Activated CD8-positive, alpha-beta T cell treated with anti-CD3 and anti-CD28 coated beads for 36 hours (primary cell): ENCODE data around the gene MPP7. TPM values are rescaled to one million over a fixed set of nuclear protein-coding genes. Genes with fewer than 3 reads are reported as not detected.

Experiments
- ATAC-seq: fragments of 200-7000 bp; cut with Tn5 transposase; one replicate; pipeline ENCODE4 v1.10.0; 2021; ENCODE audit warnings: mild to moderate bottlenecking, moderate library complexity
- CTCF ChIA-PET: fragments of 350-600 bp; sonication (Branson Sonifier 250); formaldehyde crosslinking; loops from one replicate; lab custom pipeline; 2021; ENCODE audit warnings: antibody characterized with exemption; lab: Charles Lee
- POLR2A ChIA-PET: fragments of 350-600 bp; sonication (Branson Sonifier 250); formaldehyde crosslinking; loops from one replicate; lab custom pipeline; 2021; ENCODE audit warnings: antibody characterized with exemption; lab: Charles Lee
- DNase-seq: peaks from one replicate; pipeline ENCODE4 v3.0.0-alpha.2; 2020
- H3K27ac Mint-ChIP-seq: one replicate; pipeline ENCODE4 v1.8.0; 2021; ENCODE audit warnings: mild to moderate bottlenecking, mixed read lengths
- H3K27me3 Mint-ChIP-seq: one replicate; pipeline ENCODE4 v1.8.0; 2021; ENCODE audit warnings: mixed read lengths
- H3K36me3 Mint-ChIP-seq: one replicate; pipeline ENCODE4 v1.8.0; 2021; ENCODE audit warnings: low read depth, mixed read lengths
- H3K4me1 Mint-ChIP-seq: one replicate; pipeline ENCODE4 v1.8.0; 2021; ENCODE audit warnings: low read depth, mixed read lengths
- H3K4me3 Mint-ChIP-seq: one replicate; pipeline ENCODE4 v1.8.0; 2021; ENCODE audit warnings: mild to moderate bottlenecking, moderate library complexity, mixed read lengths
- H3K9me3 Mint-ChIP-seq: one replicate; pipeline ENCODE4 v1.8.0; 2021; ENCODE audit warnings: mixed read lengths
- CTCF ChIP-seq: fragments of 200-600 bp; IDR thresholded peaks from one replicate; pipeline ENCODE4 v1.8.0; 2022; ENCODE audit warnings: antibody characterized with exemption, mild to moderate bottlenecking
- intact Hi-C: fragments of 100-400 bp; cut with micrococcal nuclease; formaldehyde crosslinking; loops from one replicate; pipeline ENCODE4 v1.10.0; 2022
- total RNA-seq, 2 experiments: library from RNA; stranded (reverse); gene quantifications; one replicate each; pipeline ENCODE4 v1.2.3, GENCODE V29; 2021

MPP7 gene
- total RNA-seq, 2 experiments from 2014 or later, result 12.6 to 14.3 TPM

- Mint-ChIP-seq H3K4me1 (peaks cover 26% of the 10 kb centered on the region), H3K9me3 (no peaks in the 10 kb centered on the region), H3K27me3 (no peaks in the 10 kb centered on the region), H3K27ac (no peak overlapping the region), H3K36me3 (peaks cover 7% of the 10 kb centered on the region), H3K4me3 (no peak overlapping the region)
- no peak for DNase-seq
- CTCF ChIA-PET, result interaction anchor here (0.7 to 1.8 kb wide), 2 partner anchors 23 to 25 kb away, joined by 3 to 4 read pairs; no protein-coding TSS in a partner anchor
- intact Hi-C loops, result no loop called here
- no peak for TF ChIP-seq CTCF
- ATAC-seq, result no peak
- POLR2A ChIA-PET, result interaction anchor here (0.7 kb wide), 1 partner anchor 679 kb away, joined by 3 read pairs; no protein-coding TSS in a partner anchor
Measured at GRCh38 chr10:28273343-28273742, 29.5 kb downstream of the MPP7 start.

- Mint-ChIP-seq H3K9me3 (no peaks in the 10 kb centered on the region), H3K4me3 (no peak overlapping the region), H3K36me3 (peaks cover 5% of the 10 kb centered on the region), H3K27ac (no peak overlapping the region), H3K27me3 (no peaks in the 10 kb centered on the region), H3K4me1 (peaks cover 25% of the 10 kb centered on the region)
- ChIA-PET POLR2A (no interaction called here), CTCF (interaction anchor here (1.1 to 2.7 kb wide), 3 partner anchors 19 to 124 kb away, joined by 3 to 6 read pairs (median 4); no protein-coding TSS in a partner anchor)
- intact Hi-C loops, result no loop called here
- no peak for DNase-seq
- ATAC-seq, result no peak
- TF ChIP-seq CTCF, result no peak
Measured at GRCh38 chr10:28269842-28270456, 32.9 kb downstream of the MPP7 start.

DNA sequence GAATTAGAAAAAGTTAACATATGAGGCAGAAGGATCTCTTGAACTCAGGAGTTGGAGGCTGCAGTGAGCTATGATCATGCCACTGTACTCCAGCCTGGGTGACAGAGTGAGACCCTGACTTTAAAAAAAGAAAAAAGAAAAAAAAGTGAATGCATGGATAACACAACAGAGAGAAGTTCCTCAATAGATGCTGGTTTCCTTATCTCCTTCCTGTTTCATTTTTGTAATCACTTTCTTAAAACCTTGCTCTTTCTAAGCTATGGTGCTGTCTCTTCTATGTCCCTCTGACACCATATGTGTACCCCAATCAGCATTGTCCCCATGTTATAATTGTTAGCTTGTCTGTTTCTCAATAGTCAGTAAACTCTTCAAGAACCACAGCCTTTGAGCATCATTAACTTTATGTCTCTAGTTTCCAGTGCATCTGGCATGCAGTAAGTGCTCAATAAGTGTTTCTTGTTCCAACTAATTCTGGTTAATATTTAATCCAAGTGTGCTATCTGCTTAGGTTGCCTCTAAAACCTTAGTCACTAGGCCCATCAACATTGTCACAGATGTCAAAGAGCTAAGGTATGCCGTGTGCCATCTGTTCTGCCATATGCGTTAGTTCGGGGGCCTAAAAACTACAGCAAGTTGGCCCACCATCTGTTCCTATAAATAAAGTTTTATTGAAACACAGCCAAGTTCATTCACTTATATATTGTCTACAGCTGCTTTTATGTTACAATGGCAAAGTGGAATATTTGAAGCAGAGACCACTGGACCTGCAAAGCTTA, 36.2 kb downstream of the MPP7 start:
- CTCF ChIA-PET, result interaction anchor here (1.2 to 2.8 kb wide), 3 partner anchors 10 to 127 kb away, joined by 6 to 11 read pairs (median 9); no protein-coding TSS in a partner anchor
- DNase-seq (no peak), ATAC-seq (no peak)
- no peak for TF ChIP-seq CTCF
- Mint-ChIP-seq H3K36me3 (peaks cover 5% of the 10 kb centered on the region), H3K4me3 (no peak overlapping the region), H3K9me3 (no peaks in the 10 kb centered on the region), H3K27ac (no peak overlapping the region), H3K4me1 (peaks cover 11% of the 10 kb centered on the region), H3K27me3 (no peaks in the 10 kb centered on the region)
- POLR2A ChIA-PET, result interaction anchor here (0.7 to 1.3 kb wide), 3 partner anchors 18 to 102 kb away, joined by 3 read pairs; no protein-coding TSS in a partner anchor
- intact Hi-C loops, result no loop called here

- POLR2A ChIA-PET, result interaction anchor here (0.6 to 1.7 kb wide), 3 partner anchors 10 to 1322 kb away, joined by 3 to 4 read pairs (median 3); no protein-coding TSS in a partner anchor
- intact Hi-C loops, result no loop called here
- Mint-ChIP-seq H3K27ac (no peak overlapping the region), H3K36me3 (no peaks in the 10 kb centered on the region), H3K4me3 (no peak overlapping the region), H3K9me3 (no peaks in the 10 kb centered on the region), H3K4me1 (peaks cover 14% of the 10 kb centered on the region), H3K27me3 (no peaks in the 10 kb centered on the region)
- no peak for TF ChIP-seq CTCF
- CTCF ChIA-PET, result interaction anchor here (0.7 to 2.9 kb wide), 9 partner anchors 10 to 368 kb away, joined by 3 to 12 read pairs (median 4); partner anchors contain the start of gene MPP7
- DNase-seq (no peak), ATAC-seq (no peak)
Measured at GRCh38 chr10:28263136-28263857, 39.6 kb downstream of the MPP7 start.
